ENCODE data around the gene DCAF4L1. TPM values are rescaled to one million over a fixed set of nuclear protein-coding genes. Genes with fewer than 3 reads are reported as not detected.

The DCAF4L1 gene
- 0.11 to 0.15 TPM (median 0.13 TPM) in 5 replicates for total RNA-seq (2022; extraction: Qiagen RNA extraction; ENCODE audit: low read depth)

GRCh38 chr4:41981456-41981855 lies at the start of gene DCAF4L1:
DCAF4L1 (plus strand) TSS chr4:41981756; CDS start chr4:41981793, 37 bp downstream.

GRCh38 chr4:41934901-41935651 lies 46.5 kb upstream of the DCAF4L1 start, which contains the start of gene TMEM33:
TMEM33 (plus strand) TSS chr4:41935429; CDS start chr4:41935485, 56 bp downstream.

GRCh38 chr4:41990365-41991111 lies 9.0 kb downstream of the DCAF4L1 start, which contains the start of gene SLC30A9:
SLC30A9 (plus strand) TSS chr4:41990530; CDS start chr4:41990652, 122 bp downstream.

Other genes starting within 250 kb of the DCAF4L1 start
- gene PHOX2B, start 233.0 kb upstream of the DCAF4L1 start, total RNA-seq (2022; extraction: Qiagen RNA extraction; ENCODE audit: low read depth): 0.05 TPM in 1 of 5 replicates, not detected in the others
- 34.1 to 51.5 TPM (median 46.7 TPM) in 5 replicates for gene TMEM33, start 46.3 kb upstream of the DCAF4L1 start, total RNA-seq (2022; extraction: Qiagen RNA extraction; ENCODE audit: low read depth)
- gene SLC30A9, start 8.8 kb downstream of the DCAF4L1 start, total RNA-seq (2022; extraction: Qiagen RNA extraction; ENCODE audit: low read depth): 21.5 to 32.2 TPM (median 28.2 TPM) in 5 replicates
- gene BEND4, start 170.9 kb downstream of the DCAF4L1 start, total RNA-seq (2022; extraction: Qiagen RNA extraction; ENCODE audit: low read depth): 0.01 TPM in 1 of 5 replicates, not detected in the others

Measured in A549 treated with GW870086 at 1 μM for 4 hours (cell line).